GM21447 (cell line): ENCODE measurements around the gene SELENON.

Source experiments
- ATAC-seq: cut with Tn5 transposase; IDR thresholded peaks from one replicate; pipeline ENCODE4 v1.9.1; 2021; ENCODE audit not compliant: unreplicated experiment

SELENON gene

DNA sequence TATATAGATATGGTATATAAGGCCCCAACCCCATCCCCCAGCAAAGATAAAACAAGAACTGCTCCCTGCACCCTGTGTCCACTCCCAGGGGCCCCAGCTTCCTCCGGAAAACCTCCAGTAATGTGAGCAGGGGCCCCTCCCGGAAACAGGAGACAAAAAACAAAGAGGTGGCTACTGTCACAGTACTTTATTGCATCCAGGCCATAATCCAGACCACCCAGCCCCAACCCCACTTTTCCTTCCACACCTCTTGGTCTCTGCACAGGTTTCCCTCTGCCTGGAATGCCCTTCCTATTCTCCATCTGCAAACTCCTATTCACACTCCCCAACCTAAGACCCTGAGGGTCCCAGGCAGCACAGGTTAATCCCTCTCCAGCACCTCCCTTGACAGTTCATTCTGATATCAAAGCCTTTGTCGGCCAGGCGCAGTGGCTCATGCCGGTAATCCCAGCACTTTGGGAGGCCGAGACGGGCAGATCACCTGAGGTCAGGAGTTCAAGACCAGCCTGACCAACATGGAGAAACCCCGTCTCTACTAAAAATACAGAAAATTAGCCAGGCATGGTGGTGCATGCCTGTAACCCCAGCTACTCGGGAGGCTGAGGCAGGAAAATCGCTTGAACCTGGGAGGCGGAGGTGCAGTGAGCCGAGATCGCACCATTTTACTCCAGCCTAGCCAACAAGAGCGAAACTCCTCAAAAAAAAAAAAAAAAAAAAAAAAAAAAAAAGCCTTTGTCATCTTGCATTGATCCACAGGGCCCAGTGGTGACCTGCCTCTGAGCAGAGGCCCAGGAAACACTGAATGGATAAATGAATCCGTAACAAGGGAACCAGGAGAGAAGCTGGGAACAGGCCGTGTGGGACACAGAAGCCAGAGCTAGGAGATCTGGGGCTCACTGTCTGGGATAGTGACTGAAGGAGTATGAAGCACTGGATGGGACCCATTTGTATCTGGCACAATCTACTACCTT is 61.6 kb downstream of the SELENON start:
- no peak for ATAC-seq

GRCh38 chr1:25862785-25863485 is 62.9 kb downstream of the SELENON start:
- ATAC-seq, result no peak

DNA sequence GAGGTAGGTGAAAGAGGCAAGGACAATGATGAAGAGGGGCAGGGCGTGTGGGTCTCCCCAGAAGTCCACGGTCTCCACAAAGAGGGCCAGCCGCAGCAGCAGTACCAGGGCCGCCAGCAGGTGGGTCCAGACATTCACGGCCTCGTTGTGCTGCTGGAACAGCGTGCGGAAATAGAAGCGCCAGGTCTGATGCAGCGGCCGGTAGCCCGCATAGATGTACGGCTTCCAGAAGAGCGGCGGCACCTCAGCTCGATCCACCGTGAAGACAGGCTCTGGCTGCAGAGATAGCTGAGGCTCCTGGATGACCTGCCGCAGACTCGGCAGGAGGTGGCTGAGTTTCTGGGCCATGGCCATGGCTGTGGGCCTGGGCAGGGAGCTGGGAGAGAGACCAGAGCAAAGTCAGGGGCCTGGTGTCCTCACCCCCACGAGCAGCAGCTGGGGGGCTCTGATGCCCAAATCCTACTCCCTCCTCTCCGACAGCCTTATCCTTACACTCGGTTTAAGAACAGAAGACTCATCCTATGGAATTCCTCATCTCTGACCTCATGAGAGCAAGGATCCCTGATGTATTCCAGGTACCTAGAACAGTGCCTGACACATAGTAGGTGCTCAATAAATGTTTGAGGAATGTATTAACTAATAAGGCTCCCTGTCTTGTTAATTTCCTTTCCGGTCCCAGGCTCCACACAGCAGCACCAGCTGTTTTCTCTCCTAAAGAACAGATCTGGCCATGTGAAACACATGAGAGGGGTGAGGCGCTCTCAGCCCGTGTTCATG is 63.7 kb downstream of the SELENON start:
- no peak for ATAC-seq

DNA sequence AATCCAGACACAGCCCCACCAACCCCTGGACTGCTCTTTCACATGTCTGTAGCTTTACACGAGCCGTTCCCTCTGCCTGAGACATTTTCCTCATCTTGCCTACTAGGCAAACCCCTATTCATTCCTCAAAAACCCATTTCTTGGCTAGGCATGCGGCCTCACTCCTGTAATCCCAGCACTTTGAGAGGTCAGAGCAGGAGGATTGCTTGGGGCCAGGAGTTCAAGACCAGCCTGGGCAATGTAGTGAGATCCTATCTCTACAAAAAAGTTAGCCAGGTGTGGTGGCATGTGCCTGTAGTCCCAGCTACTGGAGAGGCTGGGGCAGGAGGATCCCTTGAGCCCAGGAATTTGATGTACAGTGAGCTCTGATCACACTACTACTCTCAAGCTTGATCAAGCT is 64.4 kb downstream of the SELENON start:
- ATAC-seq, result no peak

GRCh38 chr1:25866288-25866687 is 66.3 kb downstream of the SELENON start:
- no peak for ATAC-seq

DNA sequence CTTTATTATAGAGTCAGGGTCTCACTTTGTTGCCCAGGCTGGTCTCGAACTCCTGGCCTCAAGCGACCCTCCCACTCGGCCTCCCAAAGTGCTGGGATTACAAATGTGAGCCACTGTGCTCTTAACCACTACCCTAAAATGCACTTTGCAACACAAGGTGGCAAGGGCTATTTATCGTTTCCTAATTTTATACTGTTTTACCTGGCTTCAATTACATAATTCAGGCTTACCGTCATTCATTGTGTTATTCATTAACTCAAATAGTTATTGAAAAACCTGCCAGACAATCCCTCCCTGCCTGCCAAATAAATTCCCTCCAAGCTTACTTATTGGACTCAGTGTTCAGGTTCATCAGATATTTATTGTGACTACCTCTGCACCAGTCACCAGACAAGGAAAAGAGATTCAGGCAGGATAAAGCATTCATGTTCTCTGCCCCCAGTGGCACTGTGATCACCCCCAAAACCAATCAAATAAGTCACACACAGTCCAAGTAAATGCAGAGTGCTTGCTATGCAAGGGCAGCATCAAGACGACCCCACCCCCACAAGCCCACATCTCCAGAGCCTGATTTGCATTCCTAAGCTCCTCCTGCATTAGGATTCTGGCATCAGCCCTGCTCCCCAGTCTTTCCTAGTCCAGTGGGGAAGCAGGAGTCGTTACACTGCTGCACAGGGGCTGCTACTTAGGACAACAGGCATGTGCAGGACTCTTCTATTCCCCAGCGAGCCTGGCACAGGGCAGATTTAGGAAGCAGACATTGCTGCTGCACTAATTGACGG is 67.4 kb downstream of the SELENON start:
- ATAC-seq, result no peak
